ENCODE data around the gene COL17A1. TPM values are rescaled to one million over a fixed set of nuclear protein-coding genes. Genes with fewer than 3 reads are reported as not detected.

COL17A1 gene
- total RNA-seq, 1 donor from 2014 or later: 0.32 TPM

DNA sequence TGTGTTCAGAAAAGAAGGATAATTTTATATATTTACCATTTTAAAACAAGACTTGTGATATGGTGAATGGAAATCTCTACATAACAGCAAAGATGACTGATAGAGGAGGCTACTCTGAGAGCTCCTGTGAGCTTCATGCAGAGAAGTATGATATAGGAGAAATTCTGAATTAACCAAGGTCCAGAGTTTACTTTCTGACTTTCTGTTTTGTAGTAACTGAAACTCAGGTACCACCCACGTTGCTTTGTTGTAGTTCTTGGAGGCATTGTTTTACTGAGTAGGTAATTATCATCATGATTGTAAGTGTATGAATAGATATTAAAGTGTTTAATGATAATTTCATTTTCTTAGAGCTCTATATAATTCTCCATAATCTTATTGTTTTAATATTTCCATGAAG lies 18.3 kb upstream of the COL17A1 start:
- intact Hi-C loops (cut with DNase I): no loop called here
- Histone ChIP-seq H3K4me1 (no peaks in the 10 kb centered on the region), H3K36me3 (no peaks in the 10 kb centered on the region), H3K27me3 (ENCODE audit: low read depth) (no peaks in the 10 kb centered on the region), H3K4me3 (no peak overlapping the region), H3K9me3 (no peaks in the 10 kb centered on the region), H3K27ac (no peak overlapping the region)
- ATAC-seq (no peak), DNase-seq (no peak)
- no peak for TF ChIP-seq CTCF (IDR thresholded peaks at IDR 0.05)

DNA sequence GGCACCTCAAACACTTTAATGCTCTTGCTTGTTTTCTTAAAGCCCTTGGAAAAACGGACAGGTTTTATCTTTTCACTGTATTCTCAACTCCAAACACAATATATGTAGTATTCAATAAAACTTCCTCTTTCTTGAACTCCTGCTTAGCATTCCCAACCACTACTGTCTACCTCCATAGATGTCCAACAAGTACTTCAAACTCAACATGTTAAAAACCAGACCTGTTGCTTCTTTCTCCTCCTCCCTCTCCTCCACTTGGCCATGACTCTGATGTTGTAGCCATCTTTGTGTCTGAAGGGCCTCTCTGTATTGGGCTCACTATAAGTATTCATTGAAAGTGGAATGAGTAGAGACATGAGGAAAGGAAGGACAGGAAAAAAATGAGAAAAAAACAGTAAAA lies 16.2 kb upstream of the COL17A1 start:
- no peak overlapping the region for H3K27ac ChIP-seq
- no peak overlapping the region for H3K4me3 ChIP-seq
- H3K4me1 ChIP-seq: no peaks in the 10 kb centered on the region
- no peaks in the 10 kb centered on the region for H3K36me3 ChIP-seq
- no peak for DNase-seq
- H3K9me3 ChIP-seq: no peaks in the 10 kb centered on the region
- intact Hi-C loops (cut with DNase I): no loop called here
- no peak for TF ChIP-seq CTCF (IDR thresholded peaks at IDR 0.05)
- ATAC-seq: no peak
- H3K27me3 ChIP-seq (ENCODE audit: low read depth): no peaks in the 10 kb centered on the region

DNA sequence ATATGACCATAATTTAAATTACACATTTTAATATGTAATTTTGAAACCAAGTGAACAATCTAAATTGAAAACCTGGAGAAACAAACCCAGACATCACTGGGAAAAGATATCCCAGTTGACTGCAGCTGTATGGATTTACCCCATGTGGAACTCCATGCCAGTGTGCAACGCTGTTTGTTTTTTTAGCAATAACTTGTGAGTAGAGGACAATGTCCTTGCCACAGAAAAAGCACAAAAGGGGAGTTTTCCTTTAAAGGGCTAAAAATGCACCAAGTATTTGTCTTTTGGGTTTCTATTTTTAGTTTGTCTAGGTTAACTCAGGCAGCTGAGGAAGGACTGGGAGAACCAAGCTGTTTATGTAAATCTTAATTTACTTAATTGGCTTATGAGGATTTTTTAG lies 15.1 kb upstream of the COL17A1 start:
- Histone ChIP-seq H3K36me3 (no peaks in the 10 kb centered on the region), H3K27me3 (ENCODE audit: low read depth) (no peaks in the 10 kb centered on the region), H3K4me1 (no peaks in the 10 kb centered on the region), H3K27ac (no peak overlapping the region), H3K4me3 (no peak overlapping the region), H3K9me3 (no peaks in the 10 kb centered on the region)
- intact Hi-C loops (cut with DNase I): no loop called here
- TF ChIP-seq CTCF (IDR thresholded peaks at IDR 0.05): no peak
- no peak for DNase-seq
- no peak for ATAC-seq

GRCh38 chr10:104099941-104100340 lies 14.3 kb upstream of the COL17A1 start:
- Histone ChIP-seq H3K27me3 (ENCODE audit: low read depth) (no peaks in the 10 kb centered on the region), H3K9me3 (no peaks in the 10 kb centered on the region), H3K4me3 (no peak overlapping the region), H3K4me1 (no peaks in the 10 kb centered on the region), H3K27ac (no peak overlapping the region), H3K36me3 (no peaks in the 10 kb centered on the region)
- DNase-seq (no peak), ATAC-seq (no peak)
- no peak for TF ChIP-seq CTCF (IDR thresholded peaks at IDR 0.05)
- intact Hi-C loops (cut with DNase I): no loop called here

DNA sequence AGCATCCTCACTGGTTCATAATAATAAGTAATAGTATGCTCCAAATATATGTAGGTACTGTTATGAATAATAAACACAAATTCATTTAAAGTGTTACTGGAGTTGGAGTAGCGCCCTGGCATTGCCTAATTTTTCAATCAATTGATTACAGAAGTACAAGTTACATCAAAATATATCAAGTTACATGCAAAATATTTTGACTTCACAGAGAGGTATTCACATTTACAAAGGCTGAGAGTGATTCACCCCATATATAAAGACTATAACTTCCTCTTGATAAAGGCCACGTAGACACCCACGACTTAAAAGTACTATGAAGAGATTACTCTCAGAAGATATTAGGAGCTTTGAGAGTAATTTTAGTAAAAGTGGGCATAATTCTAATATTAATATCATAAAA lies 13.6 kb upstream of the COL17A1 start:
- Histone ChIP-seq H3K4me3 (no peak overlapping the region), H3K9me3 (no peaks in the 10 kb centered on the region), H3K4me1 (no peaks in the 10 kb centered on the region), H3K27me3 (ENCODE audit: low read depth) (no peaks in the 10 kb centered on the region), H3K27ac (no peak overlapping the region), H3K36me3 (no peaks in the 10 kb centered on the region)
- intact Hi-C loops (cut with DNase I): no loop called here
- TF ChIP-seq CTCF (IDR thresholded peaks at IDR 0.05): no peak
- no peak for DNase-seq
- no peak for ATAC-seq

DNA sequence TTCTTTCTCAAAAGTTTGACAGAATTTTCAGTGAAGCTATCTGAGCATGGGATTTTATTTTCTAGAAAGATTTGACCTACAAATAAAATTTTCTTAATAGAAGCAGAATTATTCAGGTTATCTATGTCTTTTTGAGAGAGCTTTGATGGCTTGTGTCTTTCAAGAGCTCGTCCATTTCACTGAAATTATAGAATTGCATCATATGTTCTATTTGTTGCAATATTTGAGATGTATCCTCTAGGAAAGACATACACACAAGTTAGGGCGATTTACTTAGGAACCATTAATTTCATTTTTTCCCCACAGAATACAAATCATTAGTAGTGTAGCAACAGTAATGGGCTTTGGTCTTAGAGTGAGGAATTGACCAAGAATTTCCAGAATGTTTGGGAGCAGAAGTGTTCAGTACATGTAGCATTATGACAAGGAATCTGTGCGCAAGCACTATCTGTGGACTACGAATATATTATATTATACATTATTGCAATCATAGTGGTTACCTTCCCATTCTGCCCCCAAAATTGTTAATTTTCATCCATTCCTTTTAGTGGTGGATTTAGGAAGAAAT lies 12.8 kb upstream of the COL17A1 start:
- TF ChIP-seq CTCF (IDR thresholded peaks at IDR 0.05): no peak
- Histone ChIP-seq H3K9me3 (no peaks in the 10 kb centered on the region), H3K4me1 (no peaks in the 10 kb centered on the region), H3K4me3 (no peak overlapping the region), H3K36me3 (no peaks in the 10 kb centered on the region), H3K27ac (no peak overlapping the region), H3K27me3 (ENCODE audit: low read depth) (no peaks in the 10 kb centered on the region)
- intact Hi-C loops (cut with DNase I): no loop called here
- DNase-seq (no peak), ATAC-seq (no peak)

All from lower lobe of right lung (tissue), 2 donors.